ENCODE measurements around the gene PREP.

- TF ChIP-seq CTCF (IDR thresholded peaks at IDR 0.05; ENCODE audit: poor library complexity) (no peak), EZH2 (IDR thresholded peaks at IDR 0.05; ENCODE audit: borderline replicate concordance) (no peak)
These were observed 146.3 kb downstream of the PREP start for GRCh38 chr6:105256619-105257018.
